Measurements from ENCODE around the gene GABRG3. TPM values are rescaled to one million over a fixed set of nuclear protein-coding genes. Genes with fewer than 3 reads are reported as not detected.
"Not testable (repeated sequence)": the region's sequence is repeated elsewhere in the genome, so short reads cannot be mapped to it uniquely, and the experiment has no call there.

GABRG3 gene
- total RNA-seq, 2 experiments from 2014 or later = not detected

DNA sequence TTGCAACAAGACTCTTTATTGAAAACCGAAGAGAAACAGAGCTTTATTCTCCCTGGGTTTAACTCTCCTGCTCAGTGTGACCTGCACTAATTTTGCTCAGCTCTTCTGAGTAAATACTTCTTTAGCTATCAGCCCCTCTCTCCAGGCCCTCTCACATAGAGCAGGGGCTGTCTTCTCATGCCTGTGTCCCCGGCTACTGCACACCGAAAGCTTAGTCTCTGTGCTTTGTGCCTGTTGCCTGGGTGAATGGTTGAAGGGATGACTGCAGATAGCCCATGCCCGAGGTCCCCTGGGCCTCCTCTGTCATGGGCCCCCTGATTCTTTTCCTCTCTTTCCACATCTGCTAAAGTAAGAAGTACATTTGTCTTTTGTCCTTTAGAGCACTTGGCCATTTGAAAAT, 195.9 kb downstream of the GABRG3 start:
- ChIA-PET CTCF (no interaction called here), POLR2A (interaction anchor here (0.6 kb wide), 1 partner anchor 9 kb away, joined by 4 read pairs; no protein-coding TSS in a partner anchor)

DNA sequence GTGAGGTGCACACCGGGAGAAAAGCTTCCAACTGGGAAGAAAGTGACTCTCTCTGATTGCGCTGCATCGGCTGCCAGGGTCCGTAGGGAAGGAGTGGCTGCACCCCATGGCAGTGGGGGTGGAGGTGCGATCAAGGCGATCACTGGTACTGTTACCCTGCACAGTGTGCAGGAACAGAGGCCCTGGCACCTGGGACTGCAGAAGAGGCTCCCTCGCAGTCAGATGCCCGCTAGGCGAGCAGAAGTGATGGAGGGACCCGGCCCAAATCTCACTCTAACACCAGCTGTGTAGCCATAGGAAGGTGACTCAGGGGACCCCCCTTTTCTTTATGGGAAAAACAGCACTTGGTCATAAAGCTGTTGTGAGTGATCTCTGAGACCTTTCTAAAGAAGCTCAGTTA, 196.8 kb downstream of the GABRG3 start:
- POLR2A ChIA-PET = no interaction called here
- CTCF ChIA-PET = no interaction called here

DNA sequence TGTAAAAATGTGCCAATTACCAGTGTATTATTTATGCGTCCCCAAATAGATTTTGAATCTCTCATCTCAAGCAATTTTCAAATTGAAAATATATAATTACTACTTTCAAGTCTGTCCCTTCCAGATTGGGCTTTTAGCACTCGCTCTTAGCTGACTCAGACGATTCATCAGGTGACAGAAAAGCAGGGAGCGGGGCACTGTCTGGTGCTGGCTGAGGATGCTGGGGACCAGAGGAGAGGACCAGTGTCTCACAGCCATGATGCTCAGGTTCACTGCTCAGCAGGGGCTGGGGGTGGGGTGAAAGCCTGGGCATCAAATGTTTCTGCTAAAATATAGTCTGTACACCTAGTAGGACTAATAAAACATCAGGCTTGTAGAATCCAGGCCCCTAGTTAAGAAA, 199.9 kb downstream of the GABRG3 start:
- POLR2A ChIA-PET = no interaction called here
- CTCF ChIA-PET = no interaction called here

DNA sequence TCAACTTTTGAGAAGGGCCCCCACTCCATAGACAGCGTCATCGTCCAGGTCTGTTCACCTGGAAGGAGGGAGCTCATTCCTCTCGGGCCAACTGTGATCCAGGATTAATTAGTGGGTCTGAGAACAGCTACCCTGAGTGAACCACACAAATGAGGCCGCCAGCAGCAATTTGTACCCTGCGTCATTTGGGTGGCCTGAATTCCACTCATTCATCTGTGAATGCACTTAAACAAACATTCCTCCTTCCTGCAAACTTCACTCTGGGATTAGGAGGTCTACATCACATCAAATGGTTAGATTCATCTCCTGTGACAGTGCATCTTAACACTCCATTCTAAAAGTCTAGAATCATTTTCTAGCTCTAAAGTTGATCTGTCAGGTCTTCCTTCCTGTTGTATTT, 201.8 kb downstream of the GABRG3 start:
- POLR2A ChIA-PET = no interaction called here
- CTCF ChIA-PET = no interaction called here

DNA sequence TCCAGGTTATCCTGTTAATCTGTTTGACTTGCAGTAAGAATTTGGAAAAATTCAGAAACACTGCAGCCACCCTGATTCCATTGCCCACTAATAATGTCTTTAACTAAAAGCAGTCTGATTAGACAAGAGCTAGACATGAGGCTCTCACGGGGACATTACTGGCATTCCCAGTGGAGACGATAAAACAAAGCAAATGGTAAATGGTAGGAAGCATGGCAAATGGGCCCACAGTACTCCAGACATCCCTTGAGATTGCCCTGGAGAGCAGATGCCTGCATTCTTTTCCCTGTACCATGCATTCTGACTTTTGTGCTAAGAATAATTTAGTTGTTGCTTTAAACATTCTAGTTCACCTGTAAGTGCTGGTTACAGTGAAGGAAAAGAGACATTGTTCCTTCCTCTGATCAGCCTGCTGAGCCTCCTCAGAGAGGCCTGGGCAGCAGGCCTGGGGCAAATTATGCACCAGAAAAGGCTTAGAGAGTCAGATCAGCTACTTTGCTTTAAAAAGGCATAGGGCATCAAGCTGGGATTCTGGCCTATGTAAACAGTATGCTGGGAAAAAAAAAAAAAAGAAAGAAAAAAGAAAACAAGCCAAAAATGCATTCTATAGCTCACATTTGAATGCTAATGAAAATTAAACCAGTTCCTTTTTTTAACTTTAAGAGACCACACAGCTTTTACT, 204.6 kb downstream of the GABRG3 start:
- POLR2A ChIA-PET = interaction anchor here (0.6 kb wide), 1 partner anchor 9 kb away, joined by 4 read pairs; no protein-coding TSS in a partner anchor
- CTCF ChIA-PET = no interaction called here

DNA sequence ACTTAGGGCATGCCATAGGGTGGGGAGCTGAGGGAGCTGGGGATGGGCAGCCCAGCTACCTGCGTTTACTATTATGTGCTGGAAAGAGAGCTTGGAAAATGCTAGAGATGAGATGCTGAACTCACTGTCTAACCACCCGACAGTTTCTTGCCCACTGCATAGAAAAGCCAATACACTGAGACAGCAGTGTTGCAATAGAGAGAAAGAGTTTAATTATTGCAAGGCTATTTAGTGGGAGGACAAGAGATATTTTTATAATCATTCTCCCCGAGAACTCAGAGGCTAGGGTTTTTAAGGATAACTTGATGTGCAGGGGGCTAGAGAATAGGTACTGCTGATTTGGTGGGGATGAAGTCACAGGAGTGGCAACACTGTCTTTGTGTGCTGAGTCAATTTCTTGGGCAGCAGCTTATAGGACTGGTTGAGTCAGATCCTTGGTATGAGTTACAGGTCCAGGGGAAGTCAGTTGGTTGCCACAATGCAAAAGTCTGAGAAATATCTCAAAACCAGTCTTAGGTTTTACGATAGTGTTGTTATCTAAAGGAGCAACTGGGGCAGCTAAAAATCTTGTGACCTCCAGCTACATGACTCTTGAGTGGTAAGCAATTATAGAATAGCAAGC, 205.9 kb downstream of the GABRG3 start:
- ChIA-PET CTCF (no interaction called here), POLR2A (no interaction called here)

DNA sequence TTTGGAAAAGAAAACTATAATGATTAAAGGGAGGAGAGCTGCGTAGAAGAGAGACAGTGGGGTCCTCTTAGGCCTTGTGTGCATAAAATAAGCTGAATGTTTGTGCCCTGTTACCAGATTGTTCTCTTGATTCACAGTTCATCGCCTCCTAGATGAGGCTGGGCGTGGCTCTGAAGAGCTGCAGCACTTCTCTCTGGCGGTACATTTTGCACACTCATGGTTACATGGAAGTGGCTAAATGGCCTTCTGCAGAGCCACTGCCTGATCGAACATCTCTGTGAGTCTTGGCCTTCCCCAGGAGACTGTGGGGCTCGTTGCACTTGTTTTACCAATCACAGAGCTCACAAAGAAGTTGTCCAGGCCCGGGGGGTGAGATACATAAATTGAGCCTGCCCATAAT, 208.8 kb downstream of the GABRG3 start:
- ChIA-PET CTCF (no interaction called here), POLR2A (no interaction called here)

DNA sequence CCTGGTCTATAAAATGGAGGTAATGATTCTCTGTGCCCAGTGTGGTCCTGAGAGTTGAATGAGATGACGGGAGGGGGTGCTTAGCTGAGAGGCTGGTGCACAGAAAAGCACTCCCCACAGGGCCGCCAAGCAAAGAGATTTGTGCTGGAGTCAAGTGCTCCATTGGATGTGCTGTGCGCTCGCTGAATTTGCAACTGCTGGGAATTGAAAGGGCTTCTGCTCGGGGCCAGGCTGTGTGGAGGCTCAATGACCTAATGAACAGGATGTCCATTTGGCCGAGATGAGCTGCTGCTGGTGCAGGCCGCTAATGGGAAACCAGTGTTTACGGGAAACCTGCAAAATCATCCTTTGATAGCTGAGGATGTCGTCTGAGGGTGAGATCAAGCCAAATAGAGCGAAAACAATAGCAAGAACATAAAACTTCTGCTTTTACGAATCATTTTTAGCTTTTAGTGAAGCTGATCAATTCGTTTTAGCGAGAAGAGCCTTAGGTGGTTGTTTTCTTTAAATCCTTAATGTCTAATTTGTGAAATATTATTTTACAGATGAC, 211.7 kb downstream of the GABRG3 start:
- POLR2A ChIA-PET = no interaction called here
- CTCF ChIA-PET = no interaction called here

DNA sequence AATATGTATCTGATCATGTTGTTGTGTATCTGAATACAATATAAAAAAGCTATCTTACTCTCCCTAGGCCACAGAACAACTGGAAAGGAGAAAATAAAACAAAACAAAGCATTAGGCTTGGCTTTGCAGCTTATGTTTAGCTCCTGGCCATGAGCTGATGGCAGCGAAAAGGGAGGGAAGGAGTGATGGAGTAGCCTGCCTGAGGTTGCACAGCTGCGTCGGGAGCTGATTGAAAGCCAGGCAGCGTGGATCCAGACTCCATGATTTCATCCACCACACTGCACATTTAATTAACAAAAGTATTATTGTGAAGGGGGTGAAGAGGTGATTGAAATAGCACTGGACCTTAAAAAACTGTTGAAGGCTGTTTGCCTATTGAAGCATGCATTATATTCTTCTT, 212.2 kb downstream of the GABRG3 start:
- POLR2A ChIA-PET = no interaction called here
- CTCF ChIA-PET = no interaction called here

DNA sequence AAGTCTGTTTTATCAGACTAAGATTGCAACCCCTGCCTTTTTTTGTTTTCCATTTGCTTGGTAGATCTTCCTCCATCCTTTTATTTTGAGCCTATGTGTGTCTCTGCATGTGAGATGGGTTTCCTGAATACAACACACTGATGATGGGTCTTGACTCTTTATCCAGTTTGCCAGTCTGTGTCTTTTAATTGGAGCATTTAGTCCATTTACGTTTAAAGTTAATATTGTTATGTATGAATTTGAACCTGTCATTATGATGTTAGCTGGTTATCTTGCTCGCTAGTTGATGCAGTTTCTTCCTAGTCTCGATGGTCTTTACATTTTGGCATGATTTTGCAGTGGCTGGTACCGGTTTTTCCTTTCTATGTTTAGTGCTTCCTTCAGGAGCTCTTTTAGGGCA, 220.5 kb downstream of the GABRG3 start:
- CTCF ChIA-PET, POLR2A ChIA-PET: not testable (repeated sequence)

DNA sequence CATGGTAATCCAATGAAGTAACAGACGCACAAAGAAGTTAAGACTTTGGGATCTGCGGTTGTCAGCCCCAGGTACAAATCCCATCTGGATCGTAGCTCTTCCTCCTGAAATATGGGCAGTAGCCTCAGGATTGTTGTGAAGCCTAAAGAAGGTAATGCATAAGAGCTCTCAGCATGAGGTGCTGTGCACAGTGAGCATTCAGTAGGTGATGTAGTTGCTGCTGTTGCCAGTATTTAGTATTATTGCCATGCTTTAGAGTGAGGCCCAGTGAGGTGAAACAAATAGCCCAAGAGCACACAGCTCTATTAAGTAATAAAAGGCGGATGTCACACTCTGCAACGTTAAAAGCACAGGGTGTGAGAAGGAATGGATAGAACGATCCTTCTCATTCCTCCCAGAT, 225.7 kb downstream of the GABRG3 start:
- CTCF ChIA-PET = no interaction called here
- POLR2A ChIA-PET = no interaction called here

DNA sequence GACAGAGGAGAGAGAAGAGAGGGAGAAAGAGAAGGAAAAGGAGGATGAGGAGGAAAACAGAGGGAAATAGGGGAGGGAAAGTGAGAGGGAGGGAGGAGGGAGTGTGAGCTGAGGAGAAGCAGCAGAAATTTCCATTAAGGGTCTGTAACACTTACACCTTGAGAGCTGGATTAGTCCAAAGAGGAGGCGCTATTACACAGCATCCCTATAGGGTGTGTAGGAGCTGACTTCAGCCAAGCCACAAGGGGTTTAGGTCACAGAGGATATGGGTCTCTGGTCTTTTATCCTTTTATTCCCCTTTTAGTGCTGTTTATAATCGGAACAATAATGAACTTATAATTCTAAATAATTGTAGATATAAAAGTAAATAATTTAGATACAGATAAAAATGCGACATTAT, 230.4 kb downstream of the GABRG3 start:
- ChIA-PET CTCF (no interaction called here), POLR2A (no interaction called here)

DNA sequence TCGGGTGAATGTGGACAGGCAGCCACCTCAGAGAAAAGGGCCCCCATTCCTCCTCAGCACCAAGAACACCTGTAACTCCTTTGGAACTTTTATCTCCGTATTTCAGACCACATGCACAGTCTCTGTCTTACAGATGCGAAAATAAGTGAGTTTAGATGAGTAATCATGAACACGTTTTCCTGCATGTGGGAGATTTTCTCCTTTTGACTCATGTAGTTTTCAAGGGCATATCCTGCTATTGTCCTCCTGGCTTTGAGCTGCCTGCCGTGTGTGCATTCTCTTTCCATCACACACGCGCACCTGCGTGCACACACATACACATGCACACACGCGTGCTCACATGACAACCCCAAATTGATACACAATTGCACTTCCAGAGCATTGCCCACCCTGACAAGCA, 239.2 kb downstream of the GABRG3 start:
- CTCF ChIA-PET = no interaction called here
- POLR2A ChIA-PET = no interaction called here

DNA sequence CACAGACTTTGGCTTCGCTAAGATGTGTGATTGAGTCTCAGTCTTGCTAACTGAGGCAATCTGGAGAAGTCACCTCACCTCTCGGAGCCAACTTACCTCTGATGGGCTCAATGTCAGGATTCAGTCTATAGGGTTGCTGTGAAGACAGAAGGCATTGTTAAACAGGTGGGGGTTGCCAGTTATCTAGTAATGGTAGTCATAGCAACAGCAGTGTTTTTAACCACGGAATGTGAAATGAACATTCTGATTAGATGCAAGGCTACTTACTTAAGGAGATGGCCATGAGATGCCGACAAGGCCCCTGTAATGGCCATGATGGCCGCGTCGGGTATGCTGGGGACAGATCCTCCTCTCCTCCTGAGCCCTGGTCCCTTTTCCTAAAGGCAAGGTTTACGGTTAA, 243.1 kb downstream of the GABRG3 start:
- POLR2A ChIA-PET = no interaction called here
- CTCF ChIA-PET = no interaction called here

DNA sequence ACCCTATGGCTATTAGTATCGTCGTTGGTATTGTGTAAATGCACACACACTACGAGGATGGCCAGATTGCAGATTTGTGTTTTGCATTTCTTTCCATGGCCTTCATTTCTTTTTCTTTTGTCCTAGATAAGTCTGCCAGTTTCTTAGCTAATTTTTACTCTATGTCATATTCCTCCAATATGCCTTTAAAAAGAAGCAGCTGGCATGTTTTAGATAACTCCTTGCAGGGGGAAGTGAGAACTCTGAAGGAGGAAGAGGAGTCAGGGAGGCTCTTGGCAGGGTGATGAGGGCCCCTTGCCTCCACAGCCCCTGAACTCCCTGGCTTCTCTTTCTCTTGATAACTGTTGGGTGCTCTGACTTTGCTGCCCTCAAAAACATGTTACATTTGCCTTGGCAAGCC, 244.0 kb downstream of the GABRG3 start:
- POLR2A ChIA-PET = no interaction called here
- CTCF ChIA-PET = no interaction called here

DNA sequence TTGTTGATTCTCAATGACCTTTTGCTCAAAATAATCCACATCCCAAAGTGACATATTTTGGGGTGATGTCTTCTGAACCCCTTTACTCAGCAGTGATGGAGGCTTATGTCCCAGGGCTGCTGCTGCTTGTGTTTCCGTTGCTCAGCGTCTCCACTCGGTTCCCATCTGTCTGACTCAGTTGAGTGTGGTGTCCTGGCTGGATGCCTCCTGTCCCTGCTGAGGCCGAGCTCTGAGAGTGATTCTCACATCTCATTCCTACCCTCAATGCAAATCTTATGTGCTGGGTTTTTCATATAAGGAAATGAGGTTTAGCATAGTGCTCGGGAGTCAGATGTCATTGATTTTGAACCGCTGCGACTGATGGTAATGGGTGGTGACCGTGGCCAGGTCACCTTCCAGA, 247.4 kb downstream of the GABRG3 start:
- POLR2A ChIA-PET = no interaction called here
- CTCF ChIA-PET = no interaction called here

DNA sequence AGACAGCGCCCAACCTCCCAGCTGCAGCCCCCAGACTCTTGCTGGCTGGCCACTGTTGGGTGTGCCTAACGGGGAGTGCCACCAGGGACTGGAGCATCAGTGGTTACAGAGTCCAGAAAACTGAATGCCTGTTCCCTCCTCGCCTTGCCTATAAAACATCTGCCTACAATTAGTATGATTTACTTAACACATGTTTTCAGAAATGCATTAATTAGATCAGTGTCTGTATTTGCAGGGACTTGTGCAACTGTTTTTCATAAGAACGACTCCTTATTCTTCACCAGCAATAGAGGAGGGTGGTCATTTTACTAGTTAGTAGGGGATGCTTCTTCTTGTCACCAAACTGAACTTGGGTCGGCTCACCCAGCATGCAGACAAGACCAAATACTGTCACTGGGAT, 248.7 kb downstream of the GABRG3 start:
- ChIA-PET CTCF (no interaction called here), POLR2A (no interaction called here)

DNA sequence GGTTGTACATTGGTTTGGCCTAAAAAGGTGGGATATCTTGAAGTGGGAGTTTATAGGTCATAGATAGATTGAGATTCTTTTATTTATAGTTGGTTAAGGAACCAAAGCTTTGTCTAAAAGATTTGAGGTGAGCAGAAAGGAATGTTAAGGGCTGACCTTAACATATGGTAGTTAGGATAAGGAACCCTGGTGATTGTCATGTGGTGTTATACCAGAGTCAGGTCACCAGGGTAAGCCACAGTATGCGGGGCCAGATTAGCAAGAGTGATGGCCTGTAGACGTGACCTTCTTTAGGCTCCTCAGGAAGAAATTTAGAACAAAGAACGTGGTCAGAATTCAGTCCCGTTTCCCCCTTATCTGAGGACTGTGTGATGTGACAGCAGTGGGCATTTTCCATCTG, 249.2 kb downstream of the GABRG3 start:
- CTCF ChIA-PET = no interaction called here

DNA sequence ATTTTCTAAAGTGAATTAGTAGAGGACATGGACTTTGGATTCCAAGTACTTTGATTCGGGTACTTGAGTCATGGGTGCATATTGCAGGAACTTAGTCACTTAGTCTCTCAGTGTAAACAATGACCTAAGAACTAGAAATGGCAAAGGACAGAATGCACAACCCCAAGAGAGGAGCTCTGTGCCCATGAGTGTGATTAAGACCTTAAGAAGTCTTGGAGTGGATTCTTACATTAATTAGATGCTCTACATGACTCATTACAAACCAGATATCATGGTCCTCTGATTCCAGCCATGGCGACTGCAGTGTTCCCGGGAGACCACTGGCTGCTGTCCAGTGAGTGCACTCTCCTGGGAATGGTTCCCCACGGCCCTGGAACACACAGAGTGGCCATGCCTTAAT, 251.5 kb downstream of the GABRG3 start:
- ChIA-PET CTCF (no interaction called here), POLR2A (no interaction called here)

More for the DNA sequence above, 249.2 kb downstream of the GABRG3 start:
- POLR2A ChIA-PET = no interaction called here

DNA sequence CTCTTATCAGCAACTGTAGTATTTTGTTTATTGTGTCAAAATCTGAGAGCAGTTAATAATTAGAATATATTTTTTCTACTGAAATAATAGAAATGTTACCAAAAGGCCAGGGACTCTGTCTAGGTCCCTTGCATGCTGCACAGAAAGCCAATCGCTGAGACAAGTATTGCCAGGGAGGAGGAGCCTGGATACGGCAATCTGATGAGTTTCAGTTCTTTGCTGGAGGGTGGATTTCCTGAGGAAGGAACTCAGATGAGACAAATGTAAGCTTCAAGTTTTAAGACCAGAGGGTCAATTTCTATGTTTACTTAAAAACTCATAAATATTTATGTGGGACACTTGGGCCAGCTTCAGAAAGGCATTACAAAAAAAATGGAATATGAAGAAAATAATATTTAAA, 252.2 kb downstream of the GABRG3 start:
- CTCF ChIA-PET = no interaction called here
- POLR2A ChIA-PET = no interaction called here

DNA sequence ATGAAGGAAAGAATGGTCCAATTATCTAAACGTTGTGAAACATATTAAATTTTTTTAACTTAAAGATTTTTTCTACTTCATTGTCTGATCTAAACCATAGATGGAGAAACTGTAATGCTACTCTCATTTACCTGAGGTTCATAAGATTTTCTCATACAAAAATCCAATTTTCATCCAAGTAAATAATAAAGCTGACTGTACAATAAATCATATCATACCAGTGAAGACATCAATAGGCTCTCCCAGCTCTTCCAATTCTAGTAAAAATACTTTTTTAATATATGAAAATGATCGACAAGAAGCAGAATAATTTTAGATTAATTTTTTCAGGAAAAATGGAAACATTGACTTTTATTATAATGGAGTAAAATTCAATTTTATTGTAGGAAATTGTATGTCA, 260.8 kb downstream of the GABRG3 start:
- CTCF ChIA-PET = no interaction called here

DNA sequence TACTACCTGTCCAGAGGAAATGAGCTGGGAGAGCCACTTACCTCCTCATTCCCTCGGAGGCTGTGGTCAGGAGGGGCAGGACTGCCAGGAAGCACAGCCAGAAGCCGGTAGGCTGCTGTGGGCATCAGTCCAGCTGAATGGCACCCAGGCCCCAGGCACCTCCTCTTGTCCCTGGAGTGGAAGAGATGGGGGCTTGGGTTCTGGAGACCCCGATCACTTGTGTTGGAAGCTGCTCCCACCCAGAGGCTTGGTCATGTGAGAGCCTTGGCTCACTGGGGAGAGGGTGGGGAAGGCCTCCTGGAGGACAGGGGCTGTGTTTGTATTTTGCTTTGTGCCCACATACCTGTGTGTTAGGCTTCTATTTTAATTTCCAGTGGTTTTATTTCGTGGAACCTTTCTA, 261.9 kb downstream of the GABRG3 start:
- CTCF ChIA-PET = no interaction called here

More for the DNA sequence above, 260.8 kb downstream of the GABRG3 start:
- POLR2A ChIA-PET = no interaction called here

More for the DNA sequence above, 261.9 kb downstream of the GABRG3 start:
- POLR2A ChIA-PET = no interaction called here
